GM12864 (cell line): Measurements from ENCODE around the gene CORO2B.
"Not testable (repeated sequence)": the region's sequence is repeated elsewhere in the genome, so short reads cannot be mapped to it uniquely, and the experiment has no call there.

Experiments
- DNase-seq: peaks from one replicate; pipeline ENCODE4 v3.0.0-alpha.2; 2011; ENCODE audit warnings: low read depth
- H3K4me3 ChIP-seq: 2 replicates; pipeline ENCODE4 v1.5.1; 2011; ENCODE audit warnings: mild to moderate bottlenecking, low read depth, low read length, control low read depth
- TF ChIP-seq, protein P1 (sequence below): IDR thresholded peaks from 2 replicates; pipeline ENCODE4 v1.5.1; 2011; ENCODE audit warnings: low read depth, mild to moderate bottlenecking, moderate library complexity, low read length, control low read depth, inconsistent platforms; ENCODE audit errors: missing control alignments

Gene CORO2B

GRCh38 chr15:68602459-68603215 lies 23.8 kb downstream of the CORO2B start:
- H3K4me3 ChIP-seq, result no peak overlapping the region
- TF ChIP-seq, protein P1, sequence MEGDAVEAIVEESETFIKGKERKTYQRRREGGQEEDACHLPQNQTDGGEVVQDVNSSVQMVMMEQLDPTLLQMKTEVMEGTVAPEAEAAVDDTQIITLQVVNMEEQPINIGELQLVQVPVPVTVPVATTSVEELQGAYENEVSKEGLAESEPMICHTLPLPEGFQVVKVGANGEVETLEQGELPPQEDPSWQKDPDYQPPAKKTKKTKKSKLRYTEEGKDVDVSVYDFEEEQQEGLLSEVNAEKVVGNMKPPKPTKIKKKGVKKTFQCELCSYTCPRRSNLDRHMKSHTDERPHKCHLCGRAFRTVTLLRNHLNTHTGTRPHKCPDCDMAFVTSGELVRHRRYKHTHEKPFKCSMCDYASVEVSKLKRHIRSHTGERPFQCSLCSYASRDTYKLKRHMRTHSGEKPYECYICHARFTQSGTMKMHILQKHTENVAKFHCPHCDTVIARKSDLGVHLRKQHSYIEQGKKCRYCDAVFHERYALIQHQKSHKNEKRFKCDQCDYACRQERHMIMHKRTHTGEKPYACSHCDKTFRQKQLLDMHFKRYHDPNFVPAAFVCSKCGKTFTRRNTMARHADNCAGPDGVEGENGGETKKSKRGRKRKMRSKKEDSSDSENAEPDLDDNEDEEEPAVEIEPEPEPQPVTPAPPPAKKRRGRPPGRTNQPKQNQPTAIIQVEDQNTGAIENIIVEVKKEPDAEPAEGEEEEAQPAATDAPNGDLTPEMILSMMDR, result no peak
- DNase-seq, result no peak

DNA sequence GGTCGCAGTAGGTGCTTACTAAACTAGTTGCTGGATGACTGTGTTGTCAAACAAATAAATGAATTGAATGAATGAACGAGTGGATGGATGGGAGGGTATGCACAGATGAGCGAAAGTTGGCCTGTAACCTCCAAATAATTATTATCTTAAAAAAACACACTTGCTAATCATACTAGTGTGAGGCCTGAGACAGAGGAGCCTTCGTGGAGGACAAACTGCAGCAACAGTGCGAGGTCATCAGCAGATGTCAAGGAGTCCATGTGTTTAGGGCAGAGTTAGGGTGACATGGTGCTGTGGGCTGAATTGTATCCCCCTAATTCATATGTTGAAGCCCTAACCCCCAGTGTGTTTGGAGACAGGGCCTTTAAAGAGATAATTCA lies 24.4 kb downstream of the CORO2B start:
- no peak for DNase-seq
- TF ChIP-seq, protein P1, result no peak
- H3K4me3 ChIP-seq, result no peak overlapping the region

DNA sequence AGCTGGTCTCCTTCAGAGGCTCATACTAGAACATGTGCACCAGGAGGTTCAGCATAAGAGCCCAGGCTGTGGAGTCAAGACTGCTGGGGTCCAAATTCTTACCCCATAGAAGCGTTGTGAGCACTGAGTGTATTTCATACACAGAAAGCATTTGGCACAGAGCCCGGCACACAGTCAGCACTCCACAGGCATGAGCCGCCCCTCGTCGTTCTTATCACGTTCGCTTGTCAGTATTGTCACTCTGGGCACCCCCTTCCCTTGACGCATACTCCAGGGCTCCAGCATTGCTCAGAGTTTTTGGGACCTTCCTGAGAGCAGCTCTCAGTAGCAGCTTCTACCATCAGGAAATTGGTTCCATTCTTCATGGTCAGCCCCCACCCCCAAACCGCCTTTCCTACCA lies 25.2 kb downstream of the CORO2B start:
- TF ChIP-seq, protein P1, result no peak
- no peak for DNase-seq
- no peak overlapping the region for H3K4me3 ChIP-seq

DNA sequence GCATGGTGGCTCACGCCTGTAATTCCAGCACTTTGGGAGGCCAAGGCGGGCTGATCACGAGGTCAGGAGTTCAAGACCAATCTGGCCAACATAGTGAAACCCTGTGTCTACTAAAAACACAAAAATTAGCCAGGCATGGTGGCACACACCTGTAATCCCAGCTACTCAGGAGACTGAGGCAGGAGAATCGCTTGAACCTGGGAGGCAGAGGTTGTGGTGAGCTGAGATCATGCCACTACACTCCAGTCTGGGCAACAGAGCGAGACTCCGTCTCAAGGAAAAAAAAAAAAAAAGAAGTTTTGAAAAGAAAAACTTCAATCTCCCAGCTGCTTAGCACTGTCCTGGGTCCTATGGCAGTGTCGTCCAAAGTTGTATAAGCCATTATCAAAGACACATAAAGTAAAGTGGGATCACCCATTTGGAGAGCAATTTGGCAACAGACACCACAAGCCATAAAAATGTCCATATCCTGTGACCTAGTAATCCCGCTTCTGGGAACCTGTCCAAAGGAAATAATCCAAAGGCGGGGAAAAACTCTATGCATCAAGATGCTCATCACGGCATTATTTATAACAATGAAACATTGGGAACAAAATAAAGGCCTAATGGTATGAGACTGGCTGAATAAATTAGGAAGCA lies 26.2 kb downstream of the CORO2B start:
- H3K4me3 ChIP-seq, DNase-seq: not testable (repeated sequence)

GRCh38 chr15:68606375-68606774 lies 27.6 kb downstream of the CORO2B start:
- no peak overlapping the region for H3K4me3 ChIP-seq
- TF ChIP-seq, protein P1, result no peak
- no peak for DNase-seq

- H3K4me3 ChIP-seq, result no peak overlapping the region
- no peak for DNase-seq
- TF ChIP-seq, protein P1, result no peak
These were observed 29.5 kb downstream of the CORO2B start for GRCh38 chr15:68608206-68608843.

DNA sequence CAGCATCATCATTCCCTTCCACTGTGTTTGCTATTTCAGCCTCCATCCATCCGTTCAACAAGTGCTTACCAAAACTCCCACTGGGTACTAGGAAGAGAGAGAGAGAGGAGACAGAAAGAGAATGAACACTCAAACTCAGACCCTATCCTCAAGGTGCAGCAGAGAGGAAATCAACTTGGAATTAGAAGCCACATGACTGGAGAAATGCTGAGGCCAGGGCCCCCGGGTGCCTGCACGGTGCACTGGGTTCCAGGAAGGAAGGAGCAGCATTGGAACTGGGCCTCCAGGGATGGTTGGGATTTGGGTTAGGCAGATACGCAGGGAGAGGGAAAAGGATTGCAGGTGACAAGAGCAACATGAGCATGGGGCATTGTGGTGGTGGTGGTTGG lies 30.0 kb downstream of the CORO2B start:
- H3K4me3 ChIP-seq, result no peak overlapping the region
- DNase-seq, result no peak
- TF ChIP-seq, protein P1, result no peak
